ENCODE data around the gene SPEG. TPM values are rescaled to one million over a fixed set of nuclear protein-coding genes. Genes with fewer than 3 reads are reported as not detected.
"Not testable (repeated sequence)": the region's sequence is repeated elsewhere in the genome, so short reads cannot be mapped to it uniquely, and the experiment has no call there.

SPEG gene
- total RNA-seq, 1 donor from 2014 or later, result under 0.01 TPM

- no peak for DNase-seq (ENCODE audit: low read depth in 2 of 2)
Observed at GRCh38 chr2:219404954-219405353, 29.7 kb upstream of the SPEG start.

GRCh38 chr2:219405451-219405850 is 29.2 kb upstream of the SPEG start:
- DNase-seq (ENCODE audit: low read depth in 2 of 2), result no peak

- no peak for DNase-seq (ENCODE audit: low read depth in 2 of 2)
Observed at GRCh38 chr2:219405958-219406860, 28.4 kb upstream of the SPEG start.

- DNase-seq (ENCODE audit: low read depth in 2 of 2), result peak in 1 of 2 donors; percentile 22
Observed at GRCh38 chr2:219406861-219407230, 27.8 kb upstream of the SPEG start.

GRCh38 chr2:219407343-219407742 is 27.3 kb upstream of the SPEG start:
- not testable (repeated sequence) for DNase-seq (ENCODE audit: low read depth in 2 of 2)

- no peak for DNase-seq (ENCODE audit: low read depth in 2 of 2)
Observed at GRCh38 chr2:219408204-219408603, 26.4 kb upstream of the SPEG start.

- DNase-seq (ENCODE audit: low read depth in 2 of 2), result no peak
Observed at GRCh38 chr2:219408631-219409030, 26.0 kb upstream of the SPEG start.

- DNase-seq (ENCODE audit: low read depth in 2 of 2), result no peak
Observed at GRCh38 chr2:219409619-219410018, 25.0 kb upstream of the SPEG start.

- DNase-seq (ENCODE audit: low read depth in 2 of 2), result no peak
Observed at GRCh38 chr2:219410390-219410789, 24.3 kb upstream of the SPEG start.

- DNase-seq (ENCODE audit: low read depth in 2 of 2), result no peak
Observed at GRCh38 chr2:219414857-219415256, 19.8 kb upstream of the SPEG start.

- DNase-seq (ENCODE audit: low read depth in 2 of 2), result no peak
Observed at GRCh38 chr2:219415580-219416234, 18.9 kb upstream of the SPEG start.

- no peak for DNase-seq (ENCODE audit: low read depth in 2 of 2)
Observed at GRCh38 chr2:219416235-219416602, 18.4 kb upstream of the SPEG start.

- DNase-seq (ENCODE audit: low read depth in 2 of 2), result no peak
Observed at GRCh38 chr2:219416938-219417337, 17.7 kb upstream of the SPEG start.

GRCh38 chr2:219417374-219417773 is 17.3 kb upstream of the SPEG start:
- DNase-seq (ENCODE audit: low read depth in 2 of 2), result no peak

- DNase-seq (ENCODE audit: low read depth in 2 of 2), result no peak
Observed at GRCh38 chr2:219418155-219419011, 16.3 kb upstream of the SPEG start, which contains the start of gene DES. Gene DES, plus strand, starts transcription at chr2:219418377. Its CDS starts 86 bp downstream, at chr2:219418463.

- DNase-seq (ENCODE audit: low read depth in 2 of 2), result no peak
Observed at GRCh38 chr2:219419012-219419324, 15.7 kb upstream of the SPEG start.

GRCh38 chr2:219419331-219420197 is 15.1 kb upstream of the SPEG start:
- no peak for DNase-seq (ENCODE audit: low read depth in 2 of 2)

- no peak for DNase-seq (ENCODE audit: low read depth in 2 of 2)
Observed at GRCh38 chr2:219420687-219421086, 14.0 kb upstream of the SPEG start.

GRCh38 chr2:219421323-219421722 is 13.3 kb upstream of the SPEG start:
- no peak for DNase-seq (ENCODE audit: low read depth in 2 of 2)

- no peak for DNase-seq (ENCODE audit: low read depth in 2 of 2)
Observed at GRCh38 chr2:219422952-219423534, 11.6 kb upstream of the SPEG start.
